Fibroblast of lung (primary cell): ENCODE data around the gene OPN1SW.

ENCODE experiments used
- CTCF ChIP-seq, 2 donors: IDR thresholded peaks in 1 of 2; conservative IDR thresholded peaks in 1 of 2; 1 replicate in 1 of 2; 2 replicates in 1 of 2; pipeline ENCODE4 v1.5.1; 2011 to 2012; ENCODE audit warnings: low read length in 2 of 2, control low read depth in 1 of 2, inconsistent platforms in 1 of 2, low read depth in 1 of 2, mild to moderate bottlenecking in 1 of 2
- EZH2 ChIP-seq: IDR thresholded peaks from 2 replicates; pipeline ENCODE4 v1.5.1; 2012; ENCODE audit warnings: low read length, control low read depth, mild to moderate bottlenecking; ENCODE audit errors: missing control alignments

- TF ChIP-seq CTCF (conservative IDR thresholded peaks at IDR 0.05 in 1 of 2, IDR thresholded peaks at IDR 0.05 in 1 of 2; ENCODE audit: low read depth in 1 of 2, low read length in 2 of 2) = no peak
- no peak for TF ChIP-seq EZH2
Observed at GRCh38 chr7:128800567-128800966, 25.0 kb upstream of the OPN1SW start.
